Measurements from ENCODE around the gene TRIO.

Gene TRIO

DNA sequence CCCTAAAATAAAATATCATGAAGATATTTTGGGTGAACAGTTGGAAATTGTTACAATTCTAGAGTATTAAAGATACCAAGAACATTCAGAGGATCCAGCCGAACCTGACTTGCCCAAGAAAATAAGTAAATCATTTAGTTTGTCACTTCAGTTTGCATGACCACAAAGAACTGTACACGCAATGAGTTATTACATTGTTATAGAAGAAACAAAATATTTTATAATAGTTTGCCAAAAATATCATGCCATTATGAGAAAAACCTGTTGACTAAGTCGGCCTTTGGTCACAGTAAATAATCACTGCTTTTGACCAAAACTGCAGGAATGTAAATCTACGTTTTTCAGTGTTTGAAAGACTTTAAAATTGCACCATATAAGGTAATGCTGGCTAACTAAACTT lies 27.9 kb downstream of the TRIO start:
- H3F3A ChIP-seq (ENCODE audit: control insufficient read depth, insufficient read depth) = peaks cover 7% of the 10 kb centered on the region
- H3K36me3 ChIP-seq (ENCODE audit: control insufficient read depth, low read length) = no peaks in the 10 kb centered on the region
- peak overlapping the region; percentile 75 for H3K27ac ChIP-seq (ENCODE audit: low read depth, low read length)
- H3K9me3 ChIP-seq (ENCODE audit: control insufficient read depth, insufficient read depth, low read length) = no peaks in the 10 kb centered on the region
- H3K9me2 ChIP-seq (replicated peaks; ENCODE audit: control insufficient read depth, low read length) = no peaks in the 10 kb centered on the region
- H3K27me3 ChIP-seq (ENCODE audit: control insufficient read depth, low read length) = no peaks in the 10 kb centered on the region
- peaks cover 100% of the 10 kb centered on the region for H3K79me2 ChIP-seq (ENCODE audit: control insufficient read depth, low read length)
- H3K4me3 ChIP-seq (ENCODE audit: low read length) = peak overlapping the region; percentile 64
- peak overlapping the region; percentile 92 for H3K4me2 ChIP-seq (ENCODE audit: low read length)
- no peak for TF ChIP-seq EZH2phosphoT487 (IDR thresholded peaks at IDR 0.05; ENCODE audit: borderline replicate concordance, low read length)
- TF ChIP-seq CTCF (IDR thresholded peaks at IDR 0.05; ENCODE audit: low read depth, low read length, poor library complexity, severe bottlenecking) = no peak
- H4K20me1 ChIP-seq (ENCODE audit: control insufficient read depth, insufficient read depth, low read depth, low read length) = no peaks in the 10 kb centered on the region; the same call in 1 of the 2 replicates
- H3K4me1 ChIP-seq (ENCODE audit: control insufficient read depth, low read length) = peaks cover 79% of the 10 kb centered on the region

DNA sequence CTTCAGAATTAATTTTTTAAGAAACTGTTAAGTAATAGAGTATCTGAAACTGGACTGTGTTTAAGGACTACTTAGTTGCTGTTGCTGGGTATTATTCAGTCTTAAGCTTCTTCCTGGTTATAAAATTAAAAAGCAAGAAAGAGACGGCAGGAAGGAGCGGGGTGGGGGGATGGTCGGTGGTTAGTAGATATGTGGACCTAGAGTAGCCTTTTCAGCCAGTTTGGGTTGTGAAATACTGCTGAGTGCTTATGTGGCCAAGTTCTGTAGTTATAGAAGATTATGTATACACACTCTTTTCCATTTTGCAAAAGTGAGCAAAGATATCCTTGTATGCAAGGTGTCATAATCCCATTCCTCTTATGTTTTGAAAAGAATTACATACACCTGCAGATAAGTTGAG lies 28.5 kb downstream of the TRIO start:
- Histone ChIP-seq H3K27me3 (ENCODE audit: control insufficient read depth, low read length) (no peaks in the 10 kb centered on the region), H3K9me3 (ENCODE audit: control insufficient read depth, insufficient read depth, low read length) (no peaks in the 10 kb centered on the region), H3F3A (ENCODE audit: control insufficient read depth, insufficient read depth) (peaks cover 7% of the 10 kb centered on the region), H4K20me1 (ENCODE audit: control insufficient read depth, insufficient read depth, low read depth, low read length) (no peaks in the 10 kb centered on the region; the same call in 1 of the 2 replicates), H3K36me3 (ENCODE audit: control insufficient read depth, low read length) (no peaks in the 10 kb centered on the region), H3K79me2 (ENCODE audit: control insufficient read depth, low read length) (peaks cover 98% of the 10 kb centered on the region), H3K27ac (ENCODE audit: low read depth, low read length) (peak overlapping the region; percentile 75), H3K9me2 (replicated peaks; ENCODE audit: control insufficient read depth, low read length) (no peaks in the 10 kb centered on the region), H3K4me1 (ENCODE audit: control insufficient read depth, low read length) (peaks cover 79% of the 10 kb centered on the region), H3K4me2 (ENCODE audit: low read length) (peak overlapping the region; percentile 92), H3K4me3 (ENCODE audit: low read length) (peak overlapping the region; percentile 64)
- TF ChIP-seq CTCF (IDR thresholded peaks at IDR 0.05; ENCODE audit: low read depth, low read length, poor library complexity, severe bottlenecking) = no peak
- no peak for TF ChIP-seq EZH2phosphoT487 (IDR thresholded peaks at IDR 0.05; ENCODE audit: borderline replicate concordance, low read length)

DNA sequence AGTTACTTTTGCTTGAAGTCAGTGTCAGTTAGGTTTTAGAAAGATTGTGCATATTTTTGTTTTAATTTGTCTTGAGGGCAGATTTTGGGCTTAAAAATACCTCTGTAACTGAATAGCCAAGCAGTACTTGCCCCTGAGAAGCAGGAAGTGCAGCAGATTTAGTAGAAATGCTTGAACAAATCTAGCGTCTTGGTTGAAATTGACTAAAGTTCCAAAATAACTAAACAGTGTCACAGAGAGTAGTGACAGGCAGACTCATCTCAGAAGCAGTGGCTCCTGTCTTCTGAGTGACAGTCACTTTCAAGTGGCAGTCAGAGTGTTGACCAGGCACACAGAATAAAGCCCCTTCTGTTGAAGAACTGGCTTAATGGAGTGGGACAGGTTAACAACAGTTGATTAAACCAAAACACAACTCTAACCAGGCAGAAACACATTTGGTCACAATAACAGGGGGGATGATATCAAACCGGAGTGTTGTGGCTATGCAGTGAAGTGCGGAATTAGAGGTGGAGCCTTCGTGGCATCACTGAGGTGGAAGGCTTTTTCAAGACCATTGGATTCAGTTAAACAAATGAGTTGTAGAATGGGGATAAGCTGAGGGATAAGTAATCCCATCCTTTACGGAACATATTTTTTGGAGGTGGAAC lies 29.1 kb downstream of the TRIO start:
- Histone ChIP-seq H4K20me1 (ENCODE audit: control insufficient read depth, insufficient read depth, low read depth, low read length) (no peaks in the 10 kb centered on the region; the same call in 1 of the 2 replicates), H3K4me2 (ENCODE audit: low read length) (peak overlapping the region; percentile 92), H3K9me2 (replicated peaks; ENCODE audit: control insufficient read depth, low read length) (no peaks in the 10 kb centered on the region), H3K79me2 (ENCODE audit: control insufficient read depth, low read length) (peaks cover 98% of the 10 kb centered on the region), H3K36me3 (ENCODE audit: control insufficient read depth, low read length) (no peaks in the 10 kb centered on the region), H3K27ac (ENCODE audit: low read depth, low read length) (peak overlapping the region; percentile 75), H3K4me3 (ENCODE audit: low read length) (peak overlapping the region; percentile 64), H3F3A (ENCODE audit: control insufficient read depth, insufficient read depth) (peaks cover 7% of the 10 kb centered on the region), H3K4me1 (ENCODE audit: control insufficient read depth, low read length) (peaks cover 78% of the 10 kb centered on the region), H3K27me3 (ENCODE audit: control insufficient read depth, low read length) (no peaks in the 10 kb centered on the region), H3K9me3 (ENCODE audit: control insufficient read depth, insufficient read depth, low read length) (no peaks in the 10 kb centered on the region)
- TF ChIP-seq CTCF (IDR thresholded peaks at IDR 0.05; ENCODE audit: low read depth, low read length, poor library complexity, severe bottlenecking) = no peak
- no peak for TF ChIP-seq EZH2phosphoT487 (IDR thresholded peaks at IDR 0.05; ENCODE audit: borderline replicate concordance, low read length)
